T-helper 1 cell treated with Interleukin-12 subunit alpha and Interleukin-12 subunit beta and Interleukin-4 antibody, amounts not matched to agents 30 ng/mL and 1 ng/mL, for 36 hours (primary cell): ENCODE data around the gene SPACA9. TPM values are rescaled to one million over a fixed set of nuclear protein-coding genes. Genes with fewer than 3 reads are reported as not detected.

Experiments
- intact Hi-C: fragments of 100-400 bp; cut with micrococcal nuclease; formaldehyde crosslinking; loops from one replicate; pipeline ENCODE4 v1.15.1; 2024
- total RNA-seq: library from RNA; stranded (reverse); gene quantifications from 2 replicates; pipeline ENCODE4 v1.2.3, GENCODE V29; 2022

Gene SPACA9
- total RNA-seq, 1 donor from 2014 or later: 1.5 TPM

- intact Hi-C loops: no loop called here
Observed at GRCh38 chr9:132888151-132888550, 9.5 kb downstream of the SPACA9 start.

- intact Hi-C loops: no loop called here
Observed at GRCh38 chr9:132892400-132892799, 13.7 kb downstream of the SPACA9 start.

GRCh38 chr9:132894346-132894745, 15.6 kb downstream of the SPACA9 start:
- intact Hi-C loops: no loop called here

GRCh38 chr9:132894862-132895835, 16.5 kb downstream of the SPACA9 start:
- intact Hi-C loops: no loop called here

- intact Hi-C loops: no loop called here
Observed at GRCh38 chr9:132896264-132896663, 17.6 kb downstream of the SPACA9 start.

- intact Hi-C loops: no loop called here
Observed at GRCh38 chr9:132896906-132897305, 18.2 kb downstream of the SPACA9 start.

GRCh38 chr9:132898051-132898450, 19.4 kb downstream of the SPACA9 start:
- intact Hi-C loops: no loop called here

- intact Hi-C loops: loop anchor here (1.0 to 5.0 kb wide), 10 partner anchors 24 to 550 kb away; partner anchors contain the start of genes AK8, DDX31, SETX and SPACA9
Observed at GRCh38 chr9:132901858-132902831, 23.4 kb downstream of the SPACA9 start.

GRCh38 chr9:132903574-132904492, 25.1 kb downstream of the SPACA9 start:
- intact Hi-C loops: loop anchor here (2.0 to 5.0 kb wide), 5 partner anchors 69 to 552 kb away; partner anchors contain the start of genes DDX31 and SETX

- intact Hi-C loops: no loop called here
Observed at GRCh38 chr9:132905726-132906125, 27.0 kb downstream of the SPACA9 start.

- intact Hi-C loops: no loop called here
Observed at GRCh38 chr9:132908635-132909034, 29.9 kb downstream of the SPACA9 start.

- intact Hi-C loops: no loop called here
Observed at GRCh38 chr9:132909311-132909710, 30.6 kb downstream of the SPACA9 start.

GRCh38 chr9:132910376-132910775, 31.7 kb downstream of the SPACA9 start:
- intact Hi-C loops: no loop called here

GRCh38 chr9:132912131-132912530, 33.4 kb downstream of the SPACA9 start:
- intact Hi-C loops: no loop called here

- intact Hi-C loops: no loop called here
Observed at GRCh38 chr9:132914924-132915323, 36.2 kb downstream of the SPACA9 start.

- intact Hi-C loops: no loop called here
Observed at GRCh38 chr9:132919614-132920268, 41.0 kb downstream of the SPACA9 start.

GRCh38 chr9:132923346-132923902, 44.7 kb downstream of the SPACA9 start:
- intact Hi-C loops: no loop called here

GRCh38 chr9:132927704-132928103, 49.0 kb downstream of the SPACA9 start:
- intact Hi-C loops: no loop called here

- intact Hi-C loops: no loop called here
Observed at GRCh38 chr9:132931178-132931735, 52.6 kb downstream of the SPACA9 start.
